Central memory CD4-positive, alpha-beta T cell (primary cell): ENCODE results near the gene RYK.
"Not testable (repeated sequence)": the region's sequence is repeated elsewhere in the genome, so short reads cannot be mapped to it uniquely, and the experiment has no call there.

ENCODE experiments used
- DNase-seq: peaks from one replicate; pipeline ENCODE4 v3.0.0; 2022
- total RNA-seq, 3 experiments: gene quantifications; one replicate each; lab custom pipeline; 2026; lab: John Stamatoyannopoulos, UW

The RYK gene
- total RNA-seq: 55.0 to 79.0 (median 55.6) reads per million in 3 experiments

- peak; percentile 73 for DNase-seq
These were observed at the start of gene RYK for GRCh38 chr3:134250717-134251220. TSS of gene RYK (minus strand) at chr3:134250859. CDS start at chr3:134250654, 205 bp downstream.

- DNase-seq: no peak
These were observed 49.2 kb upstream of the RYK start for GRCh38 chr3:134299888-134300206.

GRCh38 chr3:134299185-134299887, 48.7 kb upstream of the RYK start:
- DNase-seq: no peak

- DNase-seq: no peak
These were observed 47.6 kb upstream of the RYK start for GRCh38 chr3:134298249-134298648.

- no peak for DNase-seq
These were observed 46.0 kb upstream of the RYK start for GRCh38 chr3:134296616-134297015.

- DNase-seq: no peak
These were observed 45.3 kb upstream of the RYK start for GRCh38 chr3:134295930-134296329.

GRCh38 chr3:134294302-134295280, 43.9 kb upstream of the RYK start:
- DNase-seq: peak; percentile 79

- no peak for DNase-seq
These were observed 40.9 kb upstream of the RYK start for GRCh38 chr3:134291319-134292254.

- DNase-seq: no peak
These were observed 36.9 kb upstream of the RYK start for GRCh38 chr3:134287512-134287911.

GRCh38 chr3:134284438-134284837, 33.8 kb upstream of the RYK start:
- DNase-seq: no peak

GRCh38 chr3:134282659-134283047, 32.0 kb upstream of the RYK start:
- DNase-seq: no peak

GRCh38 chr3:134281912-134282658, 31.4 kb upstream of the RYK start:
- DNase-seq: no peak

- no peak for DNase-seq
These were observed 28.8 kb upstream of the RYK start for GRCh38 chr3:134279466-134279865.

- DNase-seq: no peak
These were observed 26.5 kb upstream of the RYK start for GRCh38 chr3:134277066-134277660.

GRCh38 chr3:134276086-134276485, 25.4 kb upstream of the RYK start:
- no peak for DNase-seq

- not testable (repeated sequence) for DNase-seq
These were observed 24.5 kb upstream of the RYK start for GRCh38 chr3:134275110-134275509.

- no peak for DNase-seq
These were observed 23.9 kb upstream of the RYK start for GRCh38 chr3:134274571-134274970.

GRCh38 chr3:134267996-134268395, 17.3 kb upstream of the RYK start:
- no peak for DNase-seq

GRCh38 chr3:134260987-134261386, 10.3 kb upstream of the RYK start:
- DNase-seq: no peak

- DNase-seq: no peak
These were observed 8.2 kb upstream of the RYK start for GRCh38 chr3:134258761-134259347.

GRCh38 chr3:134255404-134255803, 4.7 kb upstream of the RYK start:
- no peak for DNase-seq
